NT2/D1 (cell line): ENCODE results near the gene TREX2.

Experiments
- SUZ12 ChIP-seq: IDR thresholded peaks from 2 replicates; pipeline ENCODE4 v1.6.1; 2011; ENCODE audit not compliant: insufficient read length, insufficient read depth; ENCODE audit errors: extremely low read depth
- YY1 ChIP-seq: IDR thresholded peaks from 2 replicates; pipeline ENCODE4 v1.6.1; 2011; ENCODE audit not compliant: insufficient read length, insufficient read depth
- ZNF274 ChIP-seq: IDR thresholded peaks from 2 replicates; pipeline ENCODE4 v1.6.1; 2011; ENCODE audit warnings: mild to moderate bottlenecking, low read depth, low read length

DNA sequence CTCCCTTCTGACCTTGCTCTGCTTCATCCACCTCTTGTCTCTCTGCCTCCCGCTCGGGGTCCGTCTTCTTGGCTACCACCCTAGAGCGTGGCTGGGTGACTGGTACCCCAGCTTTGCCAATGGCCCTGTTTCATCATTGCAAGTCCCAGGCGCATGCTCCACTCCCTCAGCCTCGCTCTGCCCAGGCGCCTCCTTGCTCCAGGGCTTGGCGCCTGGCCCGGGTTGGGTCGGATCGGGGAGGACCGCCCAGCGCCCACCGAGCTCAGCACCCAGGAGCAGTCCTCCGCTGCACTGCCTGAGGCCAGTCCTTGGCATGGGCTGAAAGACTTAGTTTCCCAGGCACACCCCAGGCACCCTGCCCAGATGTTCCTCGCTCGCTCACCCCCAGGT, 49.5 kb upstream of the TREX2 start:
- TF ChIP-seq SUZ12 (no peak), ZNF274 (no peak), YY1 (no peak)
